Measurements from ENCODE around the gene SDK1.

GRCh38 chr7:4241791-4242190 is 940.7 kb downstream of the SDK1 start:
- TF ChIP-seq ZNF24 (tag by site-specific recombination; IDR thresholded peaks at IDR 0.05) (no peak), ZSCAN16 (tag by site-specific recombination; IDR thresholded peaks at IDR 0.05) (no peak), ZNF175 (tag by site-specific recombination; IDR thresholded peaks at IDR 0.05) (no peak), ZBTB11 (tag by site-specific recombination; conservative IDR thresholded peaks at IDR 0.05; ENCODE audit: low read depth) (no peak), PBX3 (CRISPR knock-in tag; IDR thresholded peaks at IDR 0.05) (no peak), ZNF629 (tag by site-specific recombination; IDR thresholded peaks at IDR 0.05) (no peak), ZNF26 (tag by site-specific recombination; IDR thresholded peaks at IDR 0.05) (no peak), ZNF202 (tag by site-specific recombination; IDR thresholded peaks at IDR 0.05; ENCODE audit: borderline replicate concordance) (no peak), ZNF555 (tag by site-specific recombination; conservative IDR thresholded peaks at IDR 0.05) (no peak), CTCF (tag by site-specific recombination; IDR thresholded peaks at IDR 0.05) (no peak)

Data from HEK293 (cell line).